T-helper 2 cell treated with Interferon-gamma antibody and Interleukin-4, amounts not matched to agents 100 ng/mL and 5 ng/mL, for 36 hours (primary cell): ENCODE measurements around the gene MFRP. TPM values are rescaled to one million over a fixed set of nuclear protein-coding genes. Genes with fewer than 3 reads are reported as not detected.

Experiments used
- intact Hi-C: fragments of 100-400 bp; cut with micrococcal nuclease; formaldehyde crosslinking; loops from one replicate; pipeline ENCODE4 v1.15.1; 2023
- total RNA-seq: library from RNA; stranded (reverse); gene quantifications from 2 replicates; pipeline ENCODE4 v1.2.3, GENCODE V29; 2022

MFRP gene
- total RNA-seq, 1 donor from 2014 or later: not detected

GRCh38 chr11:119319700-119320239, 26.7 kb downstream of the MFRP start:
- intact Hi-C loops: loop anchor here (5.0 kb wide), 1 partner anchor 217 kb away; the partner anchor contains the start of gene DPAGT1

GRCh38 chr11:119319136-119319699, 27.3 kb downstream of the MFRP start:
- intact Hi-C loops: no loop called here

- intact Hi-C loops: no loop called here
Measured at GRCh38 chr11:119318240-119319135, 28.0 kb downstream of the MFRP start.

- intact Hi-C loops: no loop called here
Measured at GRCh38 chr11:119317592-119318239, 28.8 kb downstream of the MFRP start.

- intact Hi-C loops: no loop called here
Measured at GRCh38 chr11:119316729-119317591, 29.5 kb downstream of the MFRP start, which contains the start of gene MCAM. MCAM (minus strand) TSS chr11:119317130; CDS start chr11:119317101, 29 bp downstream.

- intact Hi-C loops: no loop called here
Measured at GRCh38 chr11:119316016-119316728, 30.3 kb downstream of the MFRP start.

GRCh38 chr11:119315131-119316015, 31.1 kb downstream of the MFRP start:
- intact Hi-C loops: no loop called here

GRCh38 chr11:119314726-119315125, 31.8 kb downstream of the MFRP start:
- intact Hi-C loops: no loop called here

- intact Hi-C loops: no loop called here
Measured at GRCh38 chr11:119310682-119311052, 35.8 kb downstream of the MFRP start.

- intact Hi-C loops: no loop called here
Measured at GRCh38 chr11:119309953-119310681, 36.4 kb downstream of the MFRP start.

- intact Hi-C loops: no loop called here
Measured at GRCh38 chr11:119309411-119309810, 37.1 kb downstream of the MFRP start.

- intact Hi-C loops: no loop called here
Measured at GRCh38 chr11:119307974-119308373, 38.5 kb downstream of the MFRP start.

- intact Hi-C loops: no loop called here
Measured at GRCh38 chr11:119307219-119307618, 39.3 kb downstream of the MFRP start.

GRCh38 chr11:119306373-119306890, 40.1 kb downstream of the MFRP start:
- intact Hi-C loops: no loop called here

GRCh38 chr11:119305556-119306372, 40.7 kb downstream of the MFRP start:
- intact Hi-C loops: no loop called here

- intact Hi-C loops: no loop called here
Measured at GRCh38 chr11:119303227-119303718, 43.2 kb downstream of the MFRP start.
